Fibroblast of lung (primary cell): Measurements from ENCODE around the gene ASAP3. TPM values are rescaled to one million over a fixed set of nuclear protein-coding genes. Genes with fewer than 3 reads are reported as not detected.

Experiments used
- DNase-seq, 2 donors: peaks; one replicate each; pipeline versions ENCODE4 v3.0.0 to v3.0.0-alpha.2; 2010; ENCODE audit warnings: low read depth in 2 of 2
- H2AFZ ChIP-seq: 2 replicates; pipeline ENCODE4 v1.5.1; 2012; ENCODE audit warnings: low read length, control low read depth, inconsistent platforms
- H3K27ac ChIP-seq: 2 replicates; pipeline ENCODE4 v1.5.1; 2011; ENCODE audit warnings: low read length, control low read depth; ENCODE audit not compliant: insufficient read depth
- H3K27me3 ChIP-seq: 2 replicates; pipeline ENCODE4 v1.5.1; 2011; ENCODE audit warnings: mild to moderate bottlenecking, low read length; ENCODE audit not compliant: control insufficient read depth, insufficient read depth
- H3K36me3 ChIP-seq: 2 replicates; pipeline ENCODE4 v1.5.1; 2011; ENCODE audit warnings: low read length; ENCODE audit not compliant: control insufficient read depth, insufficient read depth
- H3K4me1 ChIP-seq: 2 replicates; pipeline ENCODE4 v1.5.1; 2011; ENCODE audit warnings: low read length; ENCODE audit not compliant: control insufficient read depth, insufficient read depth; ENCODE audit errors: extremely low read depth
- H3K4me2 ChIP-seq: 2 replicates; pipeline ENCODE4 v1.5.1; 2011; ENCODE audit warnings: low read length, control low read depth; ENCODE audit not compliant: insufficient read depth; ENCODE audit errors: extremely low read depth
- H3K4me3 ChIP-seq, 4 experiments: fragments of 200-600 bp in 1 of 4; sonication (generic) in 1 of 4; replicated peaks in 1 of 4; 2 replicates each; pipeline ENCODE4 v1.5.1; 2011 to 2016; ENCODE audit warnings: low read length in 4 of 4, low read depth in 3 of 4, mild to moderate bottlenecking in 3 of 4, control low read depth in 2 of 4, inconsistent platforms in 1 of 4, mixed read lengths in 1 of 4; ENCODE audit not compliant: insufficient read depth in 1 of 4; ENCODE audit errors: control extremely low read depth in 1 of 4
- H3K79me2 ChIP-seq: 2 replicates; pipeline ENCODE4 v1.5.1; 2012; ENCODE audit warnings: mild to moderate bottlenecking, low read length, inconsistent platforms; ENCODE audit not compliant: control insufficient read depth, insufficient read depth
- H3K9ac ChIP-seq: 2 replicates; pipeline ENCODE4 v1.5.1; 2011; ENCODE audit warnings: mild to moderate bottlenecking, low read length, control low read depth; ENCODE audit not compliant: insufficient read depth
- H3K9me3 ChIP-seq: 2 replicates; pipeline ENCODE4 v1.5.1; 2012; ENCODE audit warnings: low read depth, low read length; ENCODE audit not compliant: control insufficient read depth, insufficient read depth
- H4K20me1 ChIP-seq: 2 replicates; pipeline ENCODE4 v1.5.1; 2011; ENCODE audit warnings: low read length; ENCODE audit not compliant: control insufficient read depth, insufficient read depth; ENCODE audit errors: extremely low read depth
- EZH2 ChIP-seq: IDR thresholded peaks from 2 replicates; pipeline ENCODE4 v1.5.1; 2012; ENCODE audit warnings: low read length, control low read depth, mild to moderate bottlenecking; ENCODE audit errors: missing control alignments
- polyA plus RNA-seq, 2 donors: library from polyadenylated mRNA; depleted of rRNA in 1 of 2; stranded (reverse) in 1 of 2; unstranded in 1 of 2; fragments of >200 nt; gene quantifications; 2 replicates each; pipeline ENCODE4 v1.2.1, GENCODE V29; 2011 to 2012; ENCODE audit warnings: missing spikeins in 1 of 2
- total RNA-seq: library from RNA; depleted of rRNA; stranded (reverse); fragments of >200 nt; gene quantifications from 2 replicates; pipeline ENCODE4 v1.2.1, GENCODE V29; 2014
- TF ChIP-seq, protein P1 (sequence below), 2 donors: IDR thresholded peaks in 1 of 2; conservative IDR thresholded peaks in 1 of 2; 1 replicate in 1 of 2; 2 replicates in 1 of 2; pipeline ENCODE4 v1.5.1; 2011 to 2012; ENCODE audit warnings: low read length in 2 of 2, control low read depth in 1 of 2, inconsistent platforms in 1 of 2, low read depth in 1 of 2, mild to moderate bottlenecking in 1 of 2

Gene ASAP3
- total and polyA plus RNA-seq, 2 donors (not counting 1 experiment from before 2014, with no cell fraction given) = 14.2 to 73.2 TPM

DNA sequence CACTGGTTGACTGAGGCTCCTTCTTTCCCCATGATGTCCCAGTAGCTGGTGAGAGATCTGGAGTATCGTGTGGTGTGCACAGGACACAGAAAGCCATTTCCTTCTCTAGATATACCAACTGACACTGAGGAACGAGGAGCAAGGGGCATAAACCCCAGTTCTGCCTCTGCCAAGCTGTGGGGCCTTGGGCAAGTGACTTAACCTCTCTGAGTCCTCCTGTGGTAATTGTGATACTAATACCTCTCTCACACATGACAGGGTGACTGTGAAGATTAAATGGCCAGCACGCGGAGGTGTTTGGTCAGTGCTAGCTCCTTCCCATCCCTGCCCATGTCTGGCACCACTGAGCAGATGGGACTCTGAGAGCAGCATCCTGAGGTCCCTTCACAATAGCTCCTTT lies 33.1 kb downstream of the ASAP3 start:
- H4K20me1 ChIP-seq = no peaks in the 10 kb centered on the region
- no peak overlapping the region for H3K9ac ChIP-seq
- no peaks in the 10 kb centered on the region for H3K4me1 ChIP-seq
- no peaks in the 10 kb centered on the region for H3K9me3 ChIP-seq
- no peak for TF ChIP-seq EZH2
- TF ChIP-seq, protein P1, sequence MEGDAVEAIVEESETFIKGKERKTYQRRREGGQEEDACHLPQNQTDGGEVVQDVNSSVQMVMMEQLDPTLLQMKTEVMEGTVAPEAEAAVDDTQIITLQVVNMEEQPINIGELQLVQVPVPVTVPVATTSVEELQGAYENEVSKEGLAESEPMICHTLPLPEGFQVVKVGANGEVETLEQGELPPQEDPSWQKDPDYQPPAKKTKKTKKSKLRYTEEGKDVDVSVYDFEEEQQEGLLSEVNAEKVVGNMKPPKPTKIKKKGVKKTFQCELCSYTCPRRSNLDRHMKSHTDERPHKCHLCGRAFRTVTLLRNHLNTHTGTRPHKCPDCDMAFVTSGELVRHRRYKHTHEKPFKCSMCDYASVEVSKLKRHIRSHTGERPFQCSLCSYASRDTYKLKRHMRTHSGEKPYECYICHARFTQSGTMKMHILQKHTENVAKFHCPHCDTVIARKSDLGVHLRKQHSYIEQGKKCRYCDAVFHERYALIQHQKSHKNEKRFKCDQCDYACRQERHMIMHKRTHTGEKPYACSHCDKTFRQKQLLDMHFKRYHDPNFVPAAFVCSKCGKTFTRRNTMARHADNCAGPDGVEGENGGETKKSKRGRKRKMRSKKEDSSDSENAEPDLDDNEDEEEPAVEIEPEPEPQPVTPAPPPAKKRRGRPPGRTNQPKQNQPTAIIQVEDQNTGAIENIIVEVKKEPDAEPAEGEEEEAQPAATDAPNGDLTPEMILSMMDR (conservative IDR thresholded peaks at IDR 0.05 in 1 of 2, IDR thresholded peaks at IDR 0.05 in 1 of 2; ENCODE audit: low read depth in 1 of 2, low read length in 2 of 2) = no peak
- H3K79me2 ChIP-seq = no peaks in the 10 kb centered on the region
- no peak for DNase-seq
- peaks cover 5% of the 10 kb centered on the region for H3K36me3 ChIP-seq
- no peak overlapping the region for H2AFZ ChIP-seq
- H3K27ac ChIP-seq = no peak overlapping the region
- H3K4me3 ChIP-seq = no peak overlapping the region
- no peaks in the 10 kb centered on the region for H3K27me3 ChIP-seq
- H3K4me2 ChIP-seq = no peak overlapping the region

- Histone ChIP-seq H3K27ac (no peak overlapping the region), H3K36me3 (peaks cover 5% of the 10 kb centered on the region), H3K27me3 (no peaks in the 10 kb centered on the region), H3K9me3 (no peaks in the 10 kb centered on the region), H3K4me1 (no peaks in the 10 kb centered on the region), H4K20me1 (no peaks in the 10 kb centered on the region), H3K9ac (no peak overlapping the region), H2AFZ (no peak overlapping the region), H3K4me3 (no peak overlapping the region), H3K79me2 (no peaks in the 10 kb centered on the region), H3K4me2 (no peak overlapping the region)
- peak in 1 of 2 donors; percentile 15 for DNase-seq
- TF ChIP-seq EZH2 = no peak
- TF ChIP-seq, protein P1 (conservative IDR thresholded peaks at IDR 0.05 in 1 of 2, IDR thresholded peaks at IDR 0.05 in 1 of 2; ENCODE audit: low read depth in 1 of 2, low read length in 2 of 2) = no peak
Measured at GRCh38 chr1:23449958-23450357, 34.0 kb downstream of the ASAP3 start.

DNA sequence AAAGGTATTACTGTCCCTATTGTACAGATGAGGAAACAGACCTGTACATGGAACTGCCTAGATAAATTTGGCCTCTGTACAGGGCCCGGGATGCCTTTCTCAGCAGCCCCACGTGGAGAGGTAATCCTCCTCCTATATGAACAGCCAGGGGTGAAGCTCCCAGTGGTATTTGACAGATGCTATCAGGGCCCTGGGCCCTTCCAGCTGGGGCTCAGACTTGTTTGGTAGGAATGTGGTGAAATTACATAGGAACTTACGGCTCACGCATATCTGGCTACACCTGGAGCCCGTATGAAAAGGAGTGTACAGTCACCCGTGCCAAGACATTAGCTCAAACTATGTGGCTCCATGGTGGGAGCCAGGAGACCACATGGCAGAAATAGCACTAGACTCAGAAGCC lies 34.7 kb downstream of the ASAP3 start:
- H3K9ac ChIP-seq = no peak overlapping the region
- H3K4me1 ChIP-seq = no peaks in the 10 kb centered on the region
- H3K27me3 ChIP-seq = no peaks in the 10 kb centered on the region
- peaks cover 5% of the 10 kb centered on the region for H3K36me3 ChIP-seq
- no peak for DNase-seq
- no peak overlapping the region for H3K4me2 ChIP-seq
- H3K79me2 ChIP-seq = no peaks in the 10 kb centered on the region
- TF ChIP-seq EZH2 = no peak
- TF ChIP-seq, protein P1 (conservative IDR thresholded peaks at IDR 0.05 in 1 of 2, IDR thresholded peaks at IDR 0.05 in 1 of 2; ENCODE audit: low read depth in 1 of 2, low read length in 2 of 2) = no peak
- H3K9me3 ChIP-seq = no peaks in the 10 kb centered on the region
- no peaks in the 10 kb centered on the region for H4K20me1 ChIP-seq
- H2AFZ ChIP-seq = no peak overlapping the region
- H3K4me3 ChIP-seq = no peak overlapping the region
- H3K27ac ChIP-seq = no peak overlapping the region
